K562 (cell line): ENCODE data around the gene OR10J1. TPM values are rescaled to one million over a fixed set of nuclear protein-coding genes. Genes with fewer than 3 reads are reported as not detected.

Experiments used
- ATAC-seq: fragments of 200-7000 bp; cut with Tn5 transposase; 3 replicates; pipeline ENCODE4 v1.9.1; 2020; ENCODE audit warnings: moderate library complexity
- BruUV-seq: library from RNA; stranded (reverse); fragments of 400-500 nt; replicated peaks from 2 replicates; lab custom pipeline; 2021; lab: Mats Ljungman, UMichigan
- CTCF ChIA-PET: fragments of 300-600 bp; formaldehyde crosslinking; extraction: SDS; loops from one replicate; lab custom pipeline; 2021; ENCODE audit warnings: low intra/inter-chr PET ratio; lab: Yijun Ruan, JAX
- POLR2A ChIA-PET: fragments of 300-600, 350-650 bp; sonication (Branson Sonifier 250); formaldehyde crosslinking; extraction: SDS; loops from one replicate; lab custom pipeline; 2021; ENCODE audit warnings: antibody characterized with exemption, inconsistent platforms; lab: Yijun Ruan, JAX
- DNase-seq, 4 experiments: peaks; one replicate each; pipeline versions ENCODE4 v3.0.0 to v3.0.0-alpha.2; 2011 to 2018; ENCODE audit warnings: low spot score in 3 of 4, mixed read lengths in 3 of 4; ENCODE audit errors: extremely low read depth in 1 of 4
- FAIRE-seq: peaks from 2 replicates; lab custom pipeline; 2011; peaks lifted over from hg19 to GRCh38; lab: Jason Lieb, UNC
- H2AFZ ChIP-seq: 2 replicates; pipeline ENCODE4 v1.6.0; 2011; ENCODE audit warnings: low read depth, low read length, control low read depth, inconsistent platforms
- H3K27ac ChIP-seq: fragments of 200-600 bp; 3 replicates; pipeline ENCODE4 v1.8.0; 2011; ENCODE audit warnings: low read depth, mild to moderate bottlenecking, control low read depth, inconsistent platforms, low read length, moderate library complexity, mixed read lengths; ENCODE audit errors: extremely low read depth
- H3K27me3 ChIP-seq, 2 experiments: fragments of 300-600 bp in 1 of 2; 2 replicates in 1 of 2; 3 replicates in 1 of 2; pipeline versions ENCODE4 v1.6.0 to v1.8.0; 2011; ENCODE audit warnings: inconsistent platforms in 2 of 2, low read length in 2 of 2, mild to moderate bottlenecking in 1 of 2, mixed read lengths in 1 of 2, moderate library complexity in 1 of 2; ENCODE audit not compliant: control insufficient read depth in 2 of 2, insufficient read depth in 2 of 2
- H3K36me3 ChIP-seq: fragments of 300-600 bp; 3 replicates; pipeline ENCODE4 v1.8.0; 2011; ENCODE audit warnings: mild to moderate bottlenecking, low read length, inconsistent platforms; ENCODE audit not compliant: control insufficient read depth, insufficient read depth
- H3K4me1 ChIP-seq, 2 experiments: fragments of 200-600 bp in 1 of 2; replicated peaks in 1 of 2; 2 replicates in 1 of 2; 3 replicates in 1 of 2; pipeline versions ENCODE4 v1.5.1 to v1.8.0; 2011; ENCODE audit warnings: inconsistent platforms in 2 of 2, low read length in 2 of 2, mild to moderate bottlenecking in 1 of 2, mixed read lengths in 1 of 2, moderate library complexity in 1 of 2; ENCODE audit not compliant: control insufficient read depth in 2 of 2, insufficient read depth in 2 of 2
- H3K4me2 ChIP-seq: 2 replicates; pipeline ENCODE4 v1.6.1; 2011; ENCODE audit warnings: low read length, control low read depth, inconsistent platforms, mixed read lengths; ENCODE audit not compliant: insufficient read depth
- H3K4me3 ChIP-seq: fragments of 200-600 bp; sonication (generic), shearing (Covaris generic); 2 replicates; pipeline ENCODE4 v1.5.1; 2016; ENCODE audit warnings: control low read depth, inconsistent platforms
- H3K79me2 ChIP-seq: fragments of 200-600 bp; 3 replicates; pipeline ENCODE4 v1.8.0; 2011; ENCODE audit warnings: low read length, inconsistent platforms; ENCODE audit not compliant: control insufficient read depth, insufficient read depth
- H3K9ac ChIP-seq, 2 experiments: 2 replicates each; pipeline versions ENCODE4 v1.6.0 to v1.6.1; 2011; ENCODE audit warnings: low read depth in 2 of 2, low read length in 2 of 2, control low read depth in 1 of 2, inconsistent platforms in 1 of 2, mild to moderate bottlenecking in 1 of 2, mixed read lengths in 1 of 2; ENCODE audit not compliant: insufficient read depth in 1 of 2
- H3K9me1 ChIP-seq: one replicate; pipeline ENCODE4 v1.6.0; 2011; ENCODE audit warnings: inconsistent platforms, mild to moderate bottlenecking, low read length, moderate library complexity; ENCODE audit not compliant: control insufficient read depth, insufficient read depth
- H3K9me3 ChIP-seq: replicated peaks from 2 replicates; pipeline ENCODE4 v1.5.1; 2011; ENCODE audit warnings: low read depth, low read length, inconsistent platforms; ENCODE audit not compliant: control insufficient read depth, insufficient read depth
- H4K20me1 ChIP-seq: replicated peaks from 2 replicates; pipeline ENCODE4 v1.6.1; 2011; ENCODE audit warnings: low read length, inconsistent platforms, mixed read lengths; ENCODE audit not compliant: control insufficient read depth, insufficient read depth
- MECOM ChIP-seq: fragments of 250-450 bp; sonication (Bioruptor Pico); IDR thresholded peaks from 2 replicates; pipeline ENCODE4 v1.8.0; 2022; ENCODE audit warnings: inconsistent platforms
- TFAM ChIP-seq: fragments of 250-450 bp; sonication (Bioruptor Pico); conservative IDR thresholded peaks from 2 replicates; pipeline ENCODE4 v1.5.0; 2021; ENCODE audit warnings: mild to moderate bottlenecking, moderate library complexity
- ZNF165 ChIP-seq: fragments of 250-450 bp; sonication (Bioruptor Pico); IDR thresholded peaks from 2 replicates; pipeline ENCODE4 v1.4.0; 2020; ENCODE audit warnings: borderline replicate concordance
- WGBS: fragments of 100-300 bp; shearing (Covaris generic); methylation state at CpG from one replicate; pipeline ENCODE4 v1.1.6; 2016; ENCODE audit warnings: low coverage, mixed read lengths; ENCODE audit not compliant: insufficient coverage; ENCODE audit errors: missing lambda C conversion rate; 5-methylcytosine and 5-hydroxymethylcytosine counted together
- in situ Hi-C: fragments of 300-500 bp; cut with MboI; formaldehyde crosslinking; loops from 4 replicates; pipeline ENCODE4 v1.15.0; 2018; ENCODE audit warnings: inconsistent platforms, mixed read lengths
- intact Hi-C: fragments of 100-400 bp; cut with micrococcal nuclease; formaldehyde crosslinking; loops from 2 replicates; pipeline ENCODE4 v1.14.2; 2022
- polyA plus RNA-seq, 8 experiments: library from polyadenylated mRNA; depleted of rRNA in 4 of 8; stranded (reverse) in 5 of 8; unstranded in 3 of 8; fragments of >200 nt; fragmentation: Nextera tagmentation in 2 of 8; fragmentation: Illumina TruSeq in 1 of 8; extraction: Ambion mirVana in 2 of 8; extraction: Trizol in 1 of 8; gene quantifications; 2 replicates each; pipeline versions ENCODE4 v1.2.1 to v1.2.3, GENCODE V29; 2011 to 2014; ENCODE audit warnings: inconsistent platforms in 1 of 8, missing spikeins in 1 of 8
- total RNA-seq, 7 experiments: library from RNA; depleted of rRNA in 6 of 7; stranded (reverse); fragments of >200 nt in 6 of 7; fragmentation: Illumina TruSeq in 2 of 7; extraction: Trizol in 2 of 7; gene quantifications; 2 replicates each; pipeline versions ENCODE4 v1.2.1 to v1.2.3, GENCODE V29; 2011 to 2021; ENCODE audit warnings: low replicate concordance in 1 of 7
- TF ChIP-seq, protein P1 (sequence below), 2 experiments: IDR thresholded peaks; 2 replicates each; pipeline ENCODE4 v1.6.1; 2011; ENCODE audit warnings: borderline replicate concordance in 1 of 2, control low read depth in 1 of 2, low read depth in 1 of 2, low read length in 1 of 2, mild to moderate bottlenecking in 1 of 2, mixed read lengths in 1 of 2, moderate library complexity in 1 of 2; ENCODE audit not compliant: insufficient read depth in 1 of 2, insufficient read length in 1 of 2, poor library complexity in 1 of 2, severe bottlenecking in 1 of 2; ENCODE audit errors: extremely low read depth in 1 of 2
- TF ChIP-seq, protein P2 (sequence below): fragments of 250-450 bp; sonication (Bioruptor Pico); IDR thresholded peaks from 2 replicates; pipeline ENCODE4 v1.9.0; 2021; ENCODE audit warnings: mild to moderate bottlenecking

OR10J1 gene
- total and polyA plus RNA-seq, 9 of the 15 experiments (the other 6 are each of a cell fraction or from before 2014, with no cell fraction given) = not detected

DNA sequence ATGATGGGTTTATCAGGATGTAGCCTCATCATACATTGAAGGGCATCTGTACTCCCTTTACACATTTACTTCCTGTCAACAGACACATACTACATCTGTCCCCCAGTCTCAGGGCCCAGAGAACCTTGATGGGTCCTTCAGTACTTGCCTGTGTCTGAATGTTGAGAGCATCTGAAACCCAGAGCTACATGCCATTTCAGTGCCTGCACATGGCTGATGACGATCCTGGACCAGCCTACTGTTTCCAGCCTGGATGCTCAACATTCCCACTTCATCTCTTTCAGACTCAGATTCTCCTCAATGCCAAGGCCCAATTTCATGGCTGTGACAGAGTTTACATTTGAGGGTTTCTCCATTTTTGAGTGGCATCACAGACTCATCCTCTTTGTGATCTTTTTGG lies 7.6 kb upstream of the OR10J1 start, which contains the start of gene OR10J4 (continued):
- TF ChIP-seq, protein P1, sequence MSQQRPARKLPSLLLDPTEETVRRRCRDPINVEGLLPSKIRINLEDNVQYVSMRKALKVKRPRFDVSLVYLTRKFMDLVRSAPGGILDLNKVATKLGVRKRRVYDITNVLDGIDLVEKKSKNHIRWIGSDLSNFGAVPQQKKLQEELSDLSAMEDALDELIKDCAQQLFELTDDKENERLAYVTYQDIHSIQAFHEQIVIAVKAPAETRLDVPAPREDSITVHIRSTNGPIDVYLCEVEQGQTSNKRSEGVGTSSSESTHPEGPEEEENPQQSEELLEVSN (IDR thresholded peaks at IDR 0.05; ENCODE audit: borderline replicate concordance in 1 of 2, extremely low read depth in 1 of 2, insufficient read depth in 1 of 2, insufficient read length in 1 of 2, low read depth in 1 of 2, low read length in 1 of 2, poor library complexity in 1 of 2, severe bottlenecking in 1 of 2) = no peak
- no peak for TF ChIP-seq MECOM (CRISPR knock-in tag)
- no peak for TF ChIP-seq TFAM (CRISPR knock-in tag)
- TF ChIP-seq, all 486 proteins: peak for 0

DNA sequence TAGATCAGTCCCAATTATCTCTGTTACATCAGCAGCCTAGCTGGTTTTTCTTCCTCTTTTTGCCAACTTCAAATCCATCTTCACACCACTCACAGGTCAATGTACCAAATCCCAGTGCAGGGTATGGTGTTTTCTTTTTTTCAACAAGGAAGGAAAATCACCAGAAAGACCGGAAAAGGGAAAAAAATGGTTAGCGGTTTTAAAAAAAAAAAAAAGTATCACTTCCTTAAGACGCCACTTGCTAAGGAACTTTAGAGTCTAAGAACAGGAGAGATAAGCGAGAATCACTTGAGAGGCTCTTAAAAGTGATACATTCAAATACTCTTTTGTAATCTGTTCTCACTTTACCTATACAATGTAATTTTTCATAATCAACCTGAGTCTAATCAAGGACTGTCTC lies 3.1 kb upstream of the OR10J1 start:
- FAIRE-seq = no peak
- H3K79me2 ChIP-seq = no peaks in the 10 kb centered on the region
- WGBS = 3% methylated on average over 4 of the region's 4 CpGs
- BruUV-seq = no TSS peak
- in situ Hi-C loops (no loop called here), intact Hi-C loops (no loop called here)
- no peak for DNase-seq
- H2AFZ ChIP-seq = no peak overlapping the region
- CTCF ChIA-PET = no interaction called here
- H3K27me3 ChIP-seq = no peaks in the 10 kb centered on the region
- no peak for TF ChIP-seq ZNF165 (CRISPR knock-in tag)
- TF ChIP-seq, protein P2, sequence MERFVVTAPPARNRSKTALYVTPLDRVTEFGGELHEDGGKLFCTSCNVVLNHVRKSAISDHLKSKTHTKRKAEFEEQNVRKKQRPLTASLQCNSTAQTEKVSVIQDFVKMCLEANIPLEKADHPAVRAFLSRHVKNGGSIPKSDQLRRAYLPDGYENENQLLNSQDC (CRISPR knock-in tag) = no peak
- no peaks in the 10 kb centered on the region for H4K20me1 ChIP-seq
- H3K9me1 ChIP-seq = no peaks in the 10 kb centered on the region
- POLR2A ChIA-PET = no interaction called here
- H3K36me3 ChIP-seq = no peaks in the 10 kb centered on the region
- no peaks in the 10 kb centered on the region for H3K4me1 ChIP-seq
- no peak overlapping the region for H3K4me3 ChIP-seq
- no peak overlapping the region for H3K27ac ChIP-seq
- H3K4me2 ChIP-seq = no peak overlapping the region
- no peaks in the 10 kb centered on the region for H3K9me3 ChIP-seq
- H3K9ac ChIP-seq = no peak overlapping the region
- no peak for ATAC-seq
